Stimulated activated CD8-positive, alpha-beta memory T cell treated with anti-CD3 and anti-CD28 coated beads, Interleukin-12 subunit alpha, Interleukin-12 subunit beta, amount 100 ng/mL, for 24 hours (primary cell): Measurements from ENCODE around the gene GALNT18.
"Not testable (repeated sequence)": the region's sequence is repeated elsewhere in the genome, so short reads cannot be mapped to it uniquely, and the experiment has no call there.

Source experiments
- DNase-seq: peaks from one replicate; pipeline ENCODE4 v3.0.0-alpha.2; 2020; ENCODE audit errors: extremely low read depth

GALNT18 gene

DNA sequence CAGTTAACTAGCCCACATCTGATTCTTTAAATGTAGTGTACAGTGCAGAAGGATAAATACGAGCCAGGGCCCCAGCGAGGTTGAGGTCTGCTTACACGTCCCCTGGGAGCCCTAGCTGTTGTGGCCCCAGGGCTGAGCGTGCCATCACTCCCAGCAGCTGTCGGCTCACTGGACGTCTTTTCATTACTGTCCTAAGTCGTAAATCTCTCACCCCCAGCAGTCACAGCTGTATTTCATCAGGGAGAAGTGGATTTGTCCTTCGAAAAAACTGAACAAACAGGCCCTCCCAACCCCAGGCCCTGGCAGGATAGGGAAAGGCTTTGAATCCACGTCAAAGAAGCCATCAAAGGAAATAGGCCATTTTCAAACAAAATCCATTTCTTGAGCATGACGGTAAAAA lies 158.4 kb downstream of the GALNT18 start:
- no peak for DNase-seq

- no peak for DNase-seq
These were observed 160.3 kb downstream of the GALNT18 start for GRCh38 chr11:11461473-11461872.

DNA sequence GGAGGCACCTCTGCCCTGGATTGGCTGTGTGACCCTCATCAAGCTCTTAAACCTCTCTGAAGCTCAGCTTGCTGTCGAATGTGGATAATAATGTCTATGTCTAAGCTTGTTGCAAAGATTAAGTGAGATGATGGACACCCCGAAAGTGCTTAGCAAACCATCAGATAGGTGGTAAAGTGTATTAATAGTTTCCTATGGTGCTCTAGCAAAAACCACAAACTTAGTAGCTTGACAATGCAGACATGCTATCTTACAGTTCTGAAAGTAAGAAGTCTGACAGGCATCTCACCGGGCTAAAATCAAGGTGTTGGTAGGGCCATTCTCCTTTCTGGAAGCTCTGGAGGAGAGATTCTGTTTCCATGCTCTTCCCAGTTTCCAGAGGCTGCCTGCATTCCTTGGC lies 162.2 kb downstream of the GALNT18 start:
- DNase-seq = no peak

DNA sequence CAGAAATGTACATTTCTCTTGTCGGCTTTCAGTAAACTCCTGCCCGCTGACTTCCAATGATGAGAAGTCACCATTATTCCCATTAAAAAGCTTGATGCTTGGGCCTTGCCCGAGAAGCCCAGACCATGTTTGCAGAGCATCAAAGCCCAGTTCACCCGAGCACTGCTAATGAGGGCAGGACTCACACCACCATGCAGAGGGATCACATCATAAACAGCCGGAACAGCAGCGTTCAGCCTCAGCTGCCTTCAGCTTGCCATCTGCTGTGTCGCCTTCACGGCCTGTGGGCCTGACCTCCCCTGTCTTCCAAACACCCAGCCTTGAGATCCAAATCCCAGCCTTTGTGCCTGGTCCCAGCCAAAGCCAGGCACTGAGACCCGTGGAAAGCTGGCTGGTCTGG lies 163.3 kb downstream of the GALNT18 start:
- no peak for DNase-seq

- no peak for DNase-seq
These were observed 163.8 kb downstream of the GALNT18 start for GRCh38 chr11:11458001-11458400.

DNA sequence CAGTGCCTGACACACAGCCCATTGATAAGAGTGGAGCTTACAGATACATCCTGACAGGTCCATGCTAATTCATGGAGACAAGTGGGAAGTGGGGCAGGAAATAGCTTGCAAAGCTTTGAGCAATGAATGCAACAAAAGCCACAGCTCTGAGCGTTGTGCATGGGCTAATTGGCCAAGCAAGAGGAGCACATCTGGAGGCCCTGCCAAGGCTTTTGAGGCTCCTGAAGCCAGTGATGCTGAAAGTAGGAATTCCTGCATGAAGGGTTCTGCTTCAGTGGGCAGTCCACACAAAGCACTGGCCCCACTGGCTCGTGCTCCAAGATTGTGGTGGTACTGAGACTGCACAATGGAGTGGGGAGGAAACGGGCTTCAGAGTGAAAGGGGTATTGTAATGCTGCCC lies 164.9 kb downstream of the GALNT18 start:
- no peak for DNase-seq

DNA sequence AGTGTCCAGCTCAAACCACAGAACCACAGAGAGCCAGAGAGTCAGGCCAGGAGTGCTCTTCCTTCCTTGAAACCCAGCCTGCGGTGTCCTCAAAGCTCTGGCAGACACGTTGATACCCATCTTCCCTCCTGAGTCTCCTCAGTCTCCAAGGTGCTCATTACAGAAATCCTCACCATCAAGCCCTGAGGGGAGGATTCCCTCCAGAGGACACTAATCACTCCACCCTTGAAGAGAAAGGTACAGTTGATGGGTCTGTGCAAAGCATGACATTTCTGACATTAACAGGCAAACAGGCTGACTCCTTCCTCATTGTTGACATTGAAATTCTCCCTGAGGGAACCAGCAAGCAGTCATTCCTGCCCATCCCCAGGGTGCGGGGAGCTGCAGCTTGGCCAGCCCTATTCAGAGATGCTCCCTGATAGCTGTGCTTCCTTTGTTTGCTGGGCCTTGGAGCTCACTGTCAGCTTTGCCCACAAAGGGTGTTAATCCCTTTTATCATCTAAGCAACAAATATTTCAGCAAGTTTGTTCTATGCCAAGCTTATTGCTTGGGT lies 167.1 kb downstream of the GALNT18 start:
- DNase-seq = no peak

GRCh38 chr11:11451501-11452005 lies 170.3 kb downstream of the GALNT18 start:
- no peak for DNase-seq

GRCh38 chr11:11450744-11451362 lies 171.0 kb downstream of the GALNT18 start:
- DNase-seq = no peak

DNA sequence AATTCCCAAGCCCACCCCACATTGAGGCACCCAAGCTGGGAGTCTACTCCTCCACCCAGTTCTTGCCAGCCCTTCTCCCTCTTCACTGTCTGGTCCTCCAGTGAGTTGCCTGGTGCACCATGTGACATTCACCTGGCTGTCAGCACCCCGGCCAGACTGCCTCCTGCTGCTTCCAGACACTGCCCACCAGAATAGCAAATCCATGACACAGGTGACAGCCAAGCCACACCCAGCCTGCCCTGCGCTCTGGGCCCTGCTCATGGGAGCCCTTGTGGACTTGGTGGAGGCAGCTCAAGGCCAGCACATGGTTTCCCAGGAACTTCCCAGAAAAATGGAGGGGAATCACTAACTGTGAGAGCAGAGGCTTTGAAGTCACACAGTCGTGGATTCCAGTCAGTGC lies 172.5 kb downstream of the GALNT18 start:
- no peak for DNase-seq

DNA sequence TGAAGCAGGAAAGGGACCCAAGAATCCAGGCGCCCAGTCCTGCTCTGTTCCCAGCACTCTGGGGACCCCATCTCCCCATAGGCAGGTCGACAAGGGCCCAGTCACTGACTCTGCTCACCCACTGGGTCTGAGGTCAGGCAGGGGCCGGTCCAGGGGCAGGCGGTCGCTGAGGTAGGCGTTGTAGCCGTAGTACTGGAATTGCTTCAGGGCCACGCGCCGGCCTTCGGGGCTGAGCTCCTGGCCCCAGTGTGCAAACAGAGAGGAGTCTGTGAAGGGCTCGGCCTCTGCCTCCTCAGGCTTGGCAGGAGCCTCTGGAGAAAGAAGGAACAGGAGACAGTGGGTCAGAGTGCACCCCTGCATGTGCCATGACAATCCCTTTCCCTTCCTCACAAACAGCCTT lies 173.2 kb downstream of the GALNT18 start:
- no peak for DNase-seq

DNA sequence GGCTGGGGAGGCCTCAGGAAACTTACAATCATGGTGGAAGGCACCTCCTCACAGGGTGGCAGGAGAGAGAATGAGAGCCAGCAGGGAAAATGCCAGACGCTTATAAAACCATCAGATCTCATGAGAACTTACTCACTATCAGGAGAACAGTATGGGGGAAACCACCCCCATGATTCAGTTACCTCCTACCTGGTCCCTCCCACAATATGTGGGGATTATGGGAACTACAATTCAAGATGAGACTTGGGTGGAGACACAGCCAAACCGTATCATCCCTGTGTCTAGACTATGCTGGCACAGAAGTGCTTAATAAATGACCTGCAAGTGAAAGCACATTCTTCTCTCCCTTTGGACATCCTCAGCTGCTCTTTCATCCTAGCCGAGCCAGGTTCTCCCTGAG lies 174.2 kb downstream of the GALNT18 start:
- not testable (repeated sequence) for DNase-seq

GRCh38 chr11:11446967-11447366 lies 174.8 kb downstream of the GALNT18 start:
- no peak for DNase-seq

GRCh38 chr11:11446564-11446963 lies 175.2 kb downstream of the GALNT18 start:
- no peak for DNase-seq

DNA sequence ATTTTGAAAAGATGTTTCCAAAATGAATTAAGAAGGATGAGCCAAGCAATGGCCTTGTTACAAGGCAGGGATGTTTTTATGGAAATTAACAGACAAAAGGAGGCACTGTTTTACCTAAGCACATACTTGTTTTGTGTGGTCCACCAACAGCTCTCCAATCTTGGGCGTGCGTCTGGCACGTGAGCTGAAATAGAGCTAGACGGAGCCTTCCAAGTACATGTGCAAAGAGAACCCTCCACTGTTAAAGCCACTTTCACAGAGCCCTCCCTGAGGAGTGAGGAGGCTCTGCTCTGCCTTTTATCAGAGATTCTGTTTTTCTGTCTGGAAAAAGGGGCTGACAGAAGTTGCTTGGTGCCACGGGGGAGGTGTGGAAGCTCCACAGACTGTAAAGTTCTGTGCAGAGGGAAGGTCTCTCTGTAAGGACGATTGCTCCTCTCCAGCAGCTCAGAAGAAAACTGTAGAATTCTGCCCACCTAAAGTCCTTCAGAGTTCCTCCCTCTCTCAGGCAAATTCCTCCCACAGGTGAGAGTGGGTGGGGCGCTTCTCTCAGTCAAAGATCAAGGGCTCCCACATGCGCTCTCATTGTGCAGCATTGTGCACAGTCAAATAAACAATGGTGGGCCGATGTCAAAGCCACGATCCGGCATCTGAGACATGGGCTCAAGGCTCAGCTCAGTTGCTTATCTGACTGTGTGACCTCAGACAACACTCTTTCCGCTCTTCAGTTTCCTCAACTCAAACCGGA lies 176.2 kb downstream of the GALNT18 start:
- no peak for DNase-seq

- DNase-seq = no peak
These were observed 177.0 kb downstream of the GALNT18 start for GRCh38 chr11:11444804-11445131.

DNA sequence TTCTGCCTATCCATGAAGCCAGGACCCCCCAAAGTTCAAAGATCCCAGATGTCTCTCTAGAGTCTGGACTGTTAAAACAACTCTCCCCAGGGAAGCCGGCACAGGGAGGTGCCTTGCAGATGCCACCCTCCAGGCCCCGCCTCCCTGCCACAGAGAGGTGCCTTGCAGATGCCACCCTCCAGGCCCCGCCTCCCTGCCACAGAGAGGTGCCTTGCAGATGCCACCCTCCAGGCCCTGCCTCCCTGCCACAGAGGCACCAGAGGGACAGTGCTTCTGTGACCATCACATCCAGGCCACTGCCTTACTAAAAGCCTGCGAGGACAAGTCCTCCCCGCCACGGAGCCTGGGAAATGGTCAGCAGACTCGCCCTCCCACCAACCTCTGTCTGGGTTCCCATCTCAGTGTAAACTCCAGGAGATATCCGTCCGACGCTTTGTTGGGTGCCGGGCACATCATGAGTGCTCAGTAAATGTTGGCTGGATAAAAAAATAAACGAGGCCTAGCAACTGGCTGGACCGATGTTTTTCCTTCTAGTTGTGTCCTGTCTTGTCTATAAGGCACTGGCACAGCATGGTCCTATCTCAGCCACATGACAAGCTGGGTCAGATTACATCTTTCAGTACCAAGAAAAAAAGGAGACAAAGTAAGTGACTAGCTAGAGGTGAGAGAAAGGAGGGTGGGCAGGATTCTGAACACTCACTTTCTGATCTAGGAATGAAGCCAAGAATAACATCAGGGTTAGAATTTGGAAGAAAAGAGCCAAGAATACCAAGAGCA lies 177.6 kb downstream of the GALNT18 start:
- DNase-seq = no peak

DNA sequence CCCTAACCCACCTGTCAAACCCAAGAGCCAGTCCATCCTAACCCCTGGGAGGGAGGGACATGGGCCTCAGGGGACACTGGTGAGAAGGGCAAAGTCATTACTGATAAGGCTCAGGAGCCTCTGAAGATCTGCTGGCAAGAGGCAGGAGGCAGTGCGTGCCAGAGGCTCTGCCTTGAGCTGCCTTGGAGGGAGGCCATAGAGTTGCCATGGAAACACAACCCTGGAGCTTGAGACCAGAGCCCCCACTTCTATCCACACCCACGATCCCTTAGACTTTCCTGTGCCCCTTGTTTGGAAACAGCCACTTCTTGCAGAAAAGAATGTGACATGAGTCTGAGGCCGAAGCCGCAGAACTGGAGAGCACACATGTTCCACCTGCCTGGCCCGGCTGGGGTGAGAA lies 179.0 kb downstream of the GALNT18 start:
- DNase-seq = no peak

GRCh38 chr11:11441516-11441915 lies 180.3 kb downstream of the GALNT18 start:
- DNase-seq = no peak

DNA sequence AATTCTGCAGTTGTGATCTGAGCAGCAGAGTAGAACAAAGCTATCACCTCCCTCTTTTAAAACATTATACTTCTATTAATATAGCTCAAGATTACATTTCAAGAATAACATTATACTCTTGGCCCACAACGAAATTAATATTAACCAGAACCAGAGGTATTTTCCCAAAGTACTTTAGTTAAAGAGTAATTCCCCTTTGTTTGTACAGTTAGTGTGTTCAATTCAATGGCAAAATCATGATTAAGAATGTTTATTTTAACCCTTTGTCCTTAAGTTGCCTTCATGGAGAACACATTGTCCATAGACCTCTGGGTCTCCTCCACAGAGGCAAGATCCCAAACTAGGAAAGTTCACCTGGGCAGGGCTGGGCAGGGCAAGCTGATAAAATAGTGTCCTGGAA lies 180.7 kb downstream of the GALNT18 start:
- DNase-seq = no peak

DNA sequence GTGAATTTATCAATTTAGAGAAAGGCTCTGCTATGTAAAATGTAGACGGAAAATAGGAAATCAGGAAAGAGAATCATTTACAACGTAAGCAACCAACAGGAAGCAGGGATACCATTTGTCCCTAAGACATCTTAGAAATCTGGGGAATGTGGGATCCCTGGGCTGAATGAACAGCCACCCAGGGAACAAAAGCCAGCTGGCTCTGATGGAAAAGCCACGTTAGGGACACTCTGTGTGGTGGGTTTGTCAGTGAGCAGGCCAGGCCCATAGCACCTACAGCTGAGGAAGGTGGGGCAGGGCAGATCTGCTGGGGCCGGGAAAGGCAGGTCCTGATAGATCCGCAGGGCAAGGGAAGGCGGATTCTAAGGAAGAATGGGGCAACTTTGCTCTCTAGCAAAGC lies 181.7 kb downstream of the GALNT18 start:
- DNase-seq = no peak

GRCh38 chr11:11439591-11439990 lies 182.2 kb downstream of the GALNT18 start:
- DNase-seq = no peak
